ENCODE measurements around the gene BANK1. TPM values are rescaled to one million over a fixed set of nuclear protein-coding genes. Genes with fewer than 3 reads are reported as not detected.

BANK1 gene
- polyA plus RNA-seq, 1 donor: 0.63 TPM

DNA sequence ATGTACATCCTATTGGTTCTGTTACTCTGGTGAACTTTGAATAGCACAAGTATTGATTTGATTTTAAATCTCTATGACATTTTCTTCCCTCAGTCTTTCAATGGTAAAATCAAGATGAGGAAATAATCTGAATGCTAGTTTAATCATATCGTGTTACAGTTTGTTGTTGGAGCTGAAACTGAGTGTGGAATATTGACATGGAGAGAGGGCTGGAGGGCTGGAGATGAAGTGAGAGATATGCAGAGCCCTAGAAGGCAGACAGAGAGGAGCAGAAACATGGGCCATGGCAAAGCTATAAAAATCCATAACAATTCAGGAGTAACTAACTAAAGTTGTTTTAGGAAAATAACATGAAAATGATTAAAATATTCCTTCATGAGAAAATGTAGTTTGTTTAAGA, 141.1 kb downstream of the BANK1 start:
- H3K9me3 ChIP-seq (ENCODE audit: control insufficient read depth, low read depth, low read length): no peaks in the 10 kb centered on the region
- H3K27me3 ChIP-seq (ENCODE audit: control insufficient read depth, insufficient read depth, low read length): no peaks in the 10 kb centered on the region
- H3K27ac ChIP-seq (ENCODE audit: low read length): no peak overlapping the region
- no peaks in the 10 kb centered on the region for H3K36me3 ChIP-seq (ENCODE audit: control insufficient read depth, insufficient read depth, low read length)
- no peak overlapping the region for H3K4me3 ChIP-seq (ENCODE audit: low read length)
- no peak for DNase-seq
- no peaks in the 10 kb centered on the region for H3K4me1 ChIP-seq (ENCODE audit: control insufficient read depth, insufficient read depth, low read length)
- WGBS (ENCODE audit: insufficient coverage, low lambda C conversion rate): no CpG with 5 or more reads among the region's 1 CpG

DNA sequence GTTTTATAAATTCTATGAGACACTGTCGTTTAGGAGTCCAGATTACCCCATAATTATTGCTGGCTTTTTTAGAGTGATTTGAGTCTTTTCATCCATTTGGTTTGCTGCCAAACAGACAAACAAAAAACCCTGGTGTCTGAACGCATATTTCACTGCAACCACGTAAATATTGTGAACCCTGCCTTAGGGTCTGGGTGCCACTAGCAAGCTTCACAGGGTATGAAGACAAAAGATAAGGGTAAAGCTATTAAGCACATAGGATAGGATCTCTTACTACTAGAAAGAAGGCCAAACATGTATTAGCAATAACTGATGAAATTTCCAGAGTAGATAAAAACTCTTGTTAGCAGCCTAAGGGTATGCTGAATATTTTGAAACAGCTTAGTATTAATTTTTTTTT, 143.3 kb downstream of the BANK1 start:
- Histone ChIP-seq H3K27ac (ENCODE audit: low read length) (no peak overlapping the region), H3K4me3 (ENCODE audit: low read length) (no peak overlapping the region), H3K9me3 (ENCODE audit: control insufficient read depth, low read depth, low read length) (no peaks in the 10 kb centered on the region), H3K27me3 (ENCODE audit: control insufficient read depth, insufficient read depth, low read length) (no peaks in the 10 kb centered on the region), H3K36me3 (ENCODE audit: control insufficient read depth, insufficient read depth, low read length) (no peaks in the 10 kb centered on the region), H3K4me1 (ENCODE audit: control insufficient read depth, insufficient read depth, low read length) (no peaks in the 10 kb centered on the region)
- no CpG with 5 or more reads among the region's 3 CpGs for WGBS (ENCODE audit: insufficient coverage, low lambda C conversion rate)
- DNase-seq: no peak

DNA sequence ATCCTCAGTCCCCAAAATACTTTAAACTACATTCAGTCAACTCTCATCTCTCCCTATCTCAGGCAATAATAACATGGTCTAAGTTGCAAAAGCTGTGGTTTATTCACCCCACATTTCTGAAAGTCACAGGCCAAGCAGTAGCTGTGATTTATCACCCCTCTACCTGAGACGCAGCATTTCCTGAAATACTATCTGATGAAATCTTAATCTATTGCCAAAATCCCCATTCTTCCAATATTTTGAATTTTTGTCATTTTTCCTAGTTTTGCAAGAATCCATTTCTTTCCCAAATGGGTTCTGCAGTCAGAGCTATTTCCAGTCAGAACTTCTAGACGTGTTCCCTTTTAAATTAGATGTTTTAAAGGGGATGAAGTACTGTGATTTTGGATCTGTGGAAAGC, 148.3 kb downstream of the BANK1 start:
- no peak for DNase-seq
- H3K4me1 ChIP-seq (ENCODE audit: control insufficient read depth, insufficient read depth, low read length): no peaks in the 10 kb centered on the region
- no peaks in the 10 kb centered on the region for H3K27me3 ChIP-seq (ENCODE audit: control insufficient read depth, insufficient read depth, low read length)
- H3K27ac ChIP-seq (ENCODE audit: low read length): no peak overlapping the region
- H3K9me3 ChIP-seq (ENCODE audit: control insufficient read depth, low read depth, low read length): no peaks in the 10 kb centered on the region
- no peaks in the 10 kb centered on the region for H3K36me3 ChIP-seq (ENCODE audit: control insufficient read depth, insufficient read depth, low read length)
- H3K4me3 ChIP-seq (ENCODE audit: low read length): no peak overlapping the region
- WGBS (ENCODE audit: insufficient coverage, low lambda C conversion rate): 71% methylated on average over 1 of the region's 2 CpGs

- Histone ChIP-seq H3K4me3 (ENCODE audit: low read length) (no peak overlapping the region), H3K4me1 (ENCODE audit: control insufficient read depth, insufficient read depth, low read length) (no peaks in the 10 kb centered on the region), H3K9me3 (ENCODE audit: control insufficient read depth, low read depth, low read length) (no peaks in the 10 kb centered on the region), H3K27ac (ENCODE audit: low read length) (no peak overlapping the region), H3K27me3 (ENCODE audit: control insufficient read depth, insufficient read depth, low read length) (no peaks in the 10 kb centered on the region), H3K36me3 (ENCODE audit: control insufficient read depth, insufficient read depth, low read length) (no peaks in the 10 kb centered on the region)
- no peak for DNase-seq
- no CpG with 5 or more reads among the region's 1 CpG for WGBS (ENCODE audit: insufficient coverage, low lambda C conversion rate)
Observed at GRCh38 chr4:101941816-101942358, 151.4 kb downstream of the BANK1 start.

GRCh38 chr4:101942891-101943290, 152.4 kb downstream of the BANK1 start:
- Histone ChIP-seq H3K9me3 (ENCODE audit: control insufficient read depth, low read depth, low read length) (no peaks in the 10 kb centered on the region), H3K36me3 (ENCODE audit: control insufficient read depth, insufficient read depth, low read length) (no peaks in the 10 kb centered on the region), H3K27me3 (ENCODE audit: control insufficient read depth, insufficient read depth, low read length) (no peaks in the 10 kb centered on the region), H3K27ac (ENCODE audit: low read length) (no peak overlapping the region), H3K4me3 (ENCODE audit: low read length) (no peak overlapping the region), H3K4me1 (ENCODE audit: control insufficient read depth, insufficient read depth, low read length) (no peaks in the 10 kb centered on the region)
- DNase-seq: no peak

DNA sequence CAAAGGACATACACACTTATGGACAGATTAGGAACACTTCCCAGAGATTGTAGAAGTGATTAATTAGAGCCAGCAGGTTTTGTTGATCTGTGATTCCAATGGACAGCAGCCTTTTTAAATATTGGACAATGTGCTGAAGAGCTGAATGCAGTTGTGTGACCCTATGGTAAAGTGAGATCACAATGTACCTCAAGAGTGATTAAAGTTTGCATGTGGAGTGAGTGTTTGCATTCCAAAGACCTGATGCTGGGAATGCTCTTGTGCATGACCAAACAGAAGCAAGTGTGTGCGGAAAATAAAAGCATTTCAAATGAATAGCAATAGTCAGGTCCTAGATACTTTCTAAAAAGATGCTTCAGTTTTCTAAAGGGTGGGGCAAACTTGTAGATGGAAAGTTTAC, 154.1 kb downstream of the BANK1 start:
- Histone ChIP-seq H3K36me3 (ENCODE audit: control insufficient read depth, insufficient read depth, low read length) (no peaks in the 10 kb centered on the region), H3K9me3 (ENCODE audit: control insufficient read depth, low read depth, low read length) (no peaks in the 10 kb centered on the region), H3K27me3 (ENCODE audit: control insufficient read depth, insufficient read depth, low read length) (no peaks in the 10 kb centered on the region), H3K27ac (ENCODE audit: low read length) (no peak overlapping the region), H3K4me1 (ENCODE audit: control insufficient read depth, insufficient read depth, low read length) (no peaks in the 10 kb centered on the region), H3K4me3 (ENCODE audit: low read length) (no peak overlapping the region)
- DNase-seq: no peak
- no CpG with 5 or more reads among the region's 1 CpG for WGBS (ENCODE audit: insufficient coverage, low lambda C conversion rate)

DNA sequence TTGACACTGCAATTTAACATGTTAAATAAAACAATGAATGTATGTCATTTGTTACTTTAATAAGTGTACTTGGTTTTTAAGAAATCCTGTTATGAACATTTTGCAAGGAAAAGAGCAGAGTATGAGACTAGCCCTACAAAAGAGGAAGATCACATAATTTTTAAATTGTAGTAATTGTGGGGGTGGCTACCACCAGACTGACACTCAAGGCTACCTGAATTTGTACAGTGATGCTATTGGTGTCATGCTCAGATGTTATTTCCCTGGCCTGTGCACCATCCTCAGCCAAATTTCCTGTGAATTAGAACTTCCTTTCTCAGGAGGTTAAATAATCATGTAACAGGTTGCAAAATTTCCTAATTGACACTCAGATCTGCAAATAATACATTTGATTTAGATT, 157.5 kb downstream of the BANK1 start:
- Histone ChIP-seq H3K9me3 (ENCODE audit: control insufficient read depth, low read depth, low read length) (no peaks in the 10 kb centered on the region), H3K4me1 (ENCODE audit: control insufficient read depth, insufficient read depth, low read length) (no peaks in the 10 kb centered on the region), H3K36me3 (ENCODE audit: control insufficient read depth, insufficient read depth, low read length) (no peaks in the 10 kb centered on the region), H3K4me3 (ENCODE audit: low read length) (no peak overlapping the region), H3K27me3 (ENCODE audit: control insufficient read depth, insufficient read depth, low read length) (no peaks in the 10 kb centered on the region), H3K27ac (ENCODE audit: low read length) (no peak overlapping the region)
- DNase-seq: no peak

DNA sequence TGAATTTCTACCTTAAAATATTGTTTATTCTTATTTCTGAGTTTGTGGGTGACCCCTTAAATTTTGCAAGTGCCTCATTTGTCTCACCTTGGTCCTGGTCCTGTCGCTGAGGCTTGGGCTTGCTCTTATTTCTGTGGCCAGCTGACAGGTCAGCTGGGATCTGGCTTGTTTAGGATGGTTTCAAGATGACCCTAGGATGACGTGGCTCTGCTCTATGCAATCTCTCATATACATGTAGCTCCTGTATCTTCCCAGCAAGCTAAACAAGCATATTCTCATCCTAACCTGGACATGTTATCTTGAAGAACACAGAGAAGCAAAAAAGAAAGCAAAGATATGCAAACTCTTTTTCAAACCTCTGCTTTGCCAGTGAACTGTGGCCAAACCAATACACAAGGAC, 158.4 kb downstream of the BANK1 start:
- Histone ChIP-seq H3K9me3 (ENCODE audit: control insufficient read depth, low read depth, low read length) (no peaks in the 10 kb centered on the region), H3K36me3 (ENCODE audit: control insufficient read depth, insufficient read depth, low read length) (no peaks in the 10 kb centered on the region), H3K27ac (ENCODE audit: low read length) (no peak overlapping the region), H3K4me1 (ENCODE audit: control insufficient read depth, insufficient read depth, low read length) (no peaks in the 10 kb centered on the region), H3K4me3 (ENCODE audit: low read length) (no peak overlapping the region), H3K27me3 (ENCODE audit: control insufficient read depth, insufficient read depth, low read length) (no peaks in the 10 kb centered on the region)
- no peak for DNase-seq
- WGBS (ENCODE audit: insufficient coverage, low lambda C conversion rate): no CpG with 5 or more reads among the region's 2 CpGs

DNA sequence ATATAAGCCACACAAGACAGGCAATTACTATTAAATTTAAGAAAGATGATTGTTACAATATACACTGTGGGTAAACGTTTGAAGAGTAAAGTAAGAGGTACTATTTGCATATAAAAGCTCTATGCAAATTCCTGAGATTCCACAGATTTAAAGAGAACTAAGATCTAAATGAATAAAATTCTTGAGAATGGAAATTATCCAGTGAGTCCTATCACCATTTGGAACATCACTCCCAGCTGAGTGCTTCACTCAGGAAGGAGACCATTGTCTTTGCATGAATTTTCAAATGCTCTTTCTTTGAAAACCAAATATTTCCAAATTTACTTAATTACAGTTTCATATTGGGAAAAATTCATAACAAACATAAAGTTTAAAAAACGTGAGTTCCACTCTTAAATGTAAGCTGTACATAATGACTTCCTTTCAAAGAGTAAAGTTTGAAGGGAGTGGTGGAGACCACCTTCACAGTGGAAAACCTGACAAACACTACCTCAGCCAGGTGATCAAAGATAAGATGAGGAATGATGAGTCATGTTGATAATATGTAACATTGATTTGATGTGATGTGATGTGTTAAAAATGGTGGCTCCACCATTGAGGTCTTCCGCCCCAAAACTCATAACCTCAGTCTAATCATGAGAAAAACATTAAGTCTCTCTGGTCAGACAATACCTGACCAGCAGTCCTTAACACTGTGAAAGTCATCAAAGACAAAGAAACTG, 159.9 kb downstream of the BANK1 start:
- Histone ChIP-seq H3K27me3 (ENCODE audit: control insufficient read depth, insufficient read depth, low read length) (no peaks in the 10 kb centered on the region), H3K36me3 (ENCODE audit: control insufficient read depth, insufficient read depth, low read length) (no peaks in the 10 kb centered on the region), H3K9me3 (ENCODE audit: control insufficient read depth, low read depth, low read length) (no peaks in the 10 kb centered on the region), H3K27ac (ENCODE audit: low read length) (no peak overlapping the region), H3K4me1 (ENCODE audit: control insufficient read depth, insufficient read depth, low read length) (no peaks in the 10 kb centered on the region), H3K4me3 (ENCODE audit: low read length) (no peak overlapping the region)
- 71% methylated on average over 2 of the region's 3 CpGs for WGBS (ENCODE audit: insufficient coverage, low lambda C conversion rate)
- DNase-seq: no peak

- Histone ChIP-seq H3K4me1 (ENCODE audit: control insufficient read depth, insufficient read depth, low read length) (no peaks in the 10 kb centered on the region), H3K4me3 (ENCODE audit: low read length) (no peak overlapping the region), H3K36me3 (ENCODE audit: control insufficient read depth, insufficient read depth, low read length) (no peaks in the 10 kb centered on the region), H3K9me3 (ENCODE audit: control insufficient read depth, low read depth, low read length) (no peaks in the 10 kb centered on the region), H3K27me3 (ENCODE audit: control insufficient read depth, insufficient read depth, low read length) (no peaks in the 10 kb centered on the region), H3K27ac (ENCODE audit: low read length) (no peak overlapping the region)
- DNase-seq: no peak
- 80% methylated on average over 1 of the region's 4 CpGs for WGBS (ENCODE audit: insufficient coverage, low lambda C conversion rate)
Observed at GRCh38 chr4:101952985-101953384, 162.5 kb downstream of the BANK1 start.

DNA sequence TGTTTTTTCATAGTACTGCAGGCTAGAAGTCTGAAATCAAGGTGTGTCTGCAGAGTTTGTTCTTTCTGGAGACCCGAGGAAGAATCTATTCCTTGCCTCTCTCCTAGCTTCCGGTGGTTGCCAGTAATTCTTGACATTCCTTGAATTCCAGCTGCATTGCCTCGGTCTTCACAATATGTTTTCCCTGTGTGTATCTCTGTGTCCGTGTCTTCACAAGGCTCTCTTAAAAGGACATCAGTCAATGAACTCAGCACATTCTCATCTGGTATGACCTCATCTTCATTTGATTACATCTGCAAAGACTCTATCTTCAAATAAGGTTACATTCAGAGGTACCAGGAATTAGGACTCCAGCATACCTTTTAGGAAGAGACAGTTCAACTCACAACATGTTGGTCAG, 163.4 kb downstream of the BANK1 start:
- H3K36me3 ChIP-seq (ENCODE audit: control insufficient read depth, insufficient read depth, low read length): no peaks in the 10 kb centered on the region
- H3K27me3 ChIP-seq (ENCODE audit: control insufficient read depth, insufficient read depth, low read length): no peaks in the 10 kb centered on the region
- no peak overlapping the region for H3K27ac ChIP-seq (ENCODE audit: low read length)
- WGBS (ENCODE audit: insufficient coverage, low lambda C conversion rate): no CpG with 5 or more reads among the region's 4 CpGs
- DNase-seq: no peak
- no peak overlapping the region for H3K4me3 ChIP-seq (ENCODE audit: low read length)
- no peaks in the 10 kb centered on the region for H3K9me3 ChIP-seq (ENCODE audit: control insufficient read depth, low read depth, low read length)
- H3K4me1 ChIP-seq (ENCODE audit: control insufficient read depth, insufficient read depth, low read length): no peaks in the 10 kb centered on the region
